Ovary (tissue), 3 donors: Measurements from ENCODE around the gene LHFPL6.

Experiments used
- EP300 ChIP-seq: sonication (generic); formaldehyde crosslinking; IDR thresholded peaks from one replicate; pipeline ENCODE4 v1.6.1; 2017; ENCODE audit warnings: antibody characterized with exemption
- POLR2A ChIP-seq: fragments of 450-650 bp; IDR thresholded peaks from one replicate; pipeline ENCODE4 v1.6.1; 2017; ENCODE audit warnings: antibody characterized with exemption, mild to moderate bottlenecking, moderate library complexity
- TF ChIP-seq, protein P1 (sequence below), 3 donors: fragments of 450-650 bp in 2 of 3; fragments of 200-600 bp in 1 of 3; IDR thresholded peaks; one replicate each; pipeline versions ENCODE4 v1.5.1 to v1.8.0; 2016 to 2022; ENCODE audit warnings: antibody characterized with exemption in 3 of 3, mild to moderate bottlenecking in 1 of 3
- donor health status: DM: no; HTN: no; CAD: no.

DNA sequence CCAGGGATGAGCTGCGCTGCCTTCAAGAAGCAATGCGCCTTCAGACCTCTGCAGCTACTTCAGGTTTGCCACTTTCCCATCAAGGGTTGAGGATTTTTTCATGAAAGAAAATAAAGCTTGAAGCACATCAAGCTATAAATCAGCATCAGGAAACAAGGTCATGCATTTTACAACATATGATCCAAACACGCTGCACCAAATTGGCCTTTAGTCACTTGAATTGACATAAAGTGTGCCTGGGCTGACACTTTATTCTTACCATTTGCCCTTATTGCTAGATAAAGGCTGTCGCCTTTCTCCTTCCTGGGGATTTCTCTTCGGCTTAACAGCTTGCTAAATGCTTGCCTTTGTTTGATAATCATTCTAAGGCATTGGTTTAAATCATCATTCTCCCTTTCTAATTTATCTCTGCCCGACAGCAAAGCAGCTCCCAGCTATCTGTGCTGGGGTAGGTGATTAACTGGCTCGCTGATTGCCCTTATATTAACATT, 87.7 kb downstream of the LHFPL6 start:
- no peak for TF ChIP-seq POLR2A
- TF ChIP-seq, protein P1, sequence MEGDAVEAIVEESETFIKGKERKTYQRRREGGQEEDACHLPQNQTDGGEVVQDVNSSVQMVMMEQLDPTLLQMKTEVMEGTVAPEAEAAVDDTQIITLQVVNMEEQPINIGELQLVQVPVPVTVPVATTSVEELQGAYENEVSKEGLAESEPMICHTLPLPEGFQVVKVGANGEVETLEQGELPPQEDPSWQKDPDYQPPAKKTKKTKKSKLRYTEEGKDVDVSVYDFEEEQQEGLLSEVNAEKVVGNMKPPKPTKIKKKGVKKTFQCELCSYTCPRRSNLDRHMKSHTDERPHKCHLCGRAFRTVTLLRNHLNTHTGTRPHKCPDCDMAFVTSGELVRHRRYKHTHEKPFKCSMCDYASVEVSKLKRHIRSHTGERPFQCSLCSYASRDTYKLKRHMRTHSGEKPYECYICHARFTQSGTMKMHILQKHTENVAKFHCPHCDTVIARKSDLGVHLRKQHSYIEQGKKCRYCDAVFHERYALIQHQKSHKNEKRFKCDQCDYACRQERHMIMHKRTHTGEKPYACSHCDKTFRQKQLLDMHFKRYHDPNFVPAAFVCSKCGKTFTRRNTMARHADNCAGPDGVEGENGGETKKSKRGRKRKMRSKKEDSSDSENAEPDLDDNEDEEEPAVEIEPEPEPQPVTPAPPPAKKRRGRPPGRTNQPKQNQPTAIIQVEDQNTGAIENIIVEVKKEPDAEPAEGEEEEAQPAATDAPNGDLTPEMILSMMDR (IDR thresholded peaks at IDR 0.05): no peak
- no peak for TF ChIP-seq EP300
